ENCODE data around the gene ATP6V0B. TPM values are rescaled to one million over a fixed set of nuclear protein-coding genes. Genes with fewer than 3 reads are reported as not detected.

Gene ATP6V0B
- total and polyA plus RNA-seq, 9 of the 15 experiments (the other 6 are each of a cell fraction or from before 2014, with no cell fraction given), result 137 to 328 (median 220) TPM

GRCh38 chr1:43983253-43983899 lies 8.6 kb downstream of the ATP6V0B start:
- Histone ChIP-seq H3K27ac (ENCODE audit: extremely low read depth, low read depth, low read length) (no peak overlapping the region), H3K9ac (ENCODE audit: insufficient read depth in 1 of 2, low read depth in 2 of 2, low read length in 2 of 2) (peak overlapping the region in 1 of 2 experiments; percentile 99; a peak in 2 of 4 replicates), H4K20me1 (replicated peaks; ENCODE audit: control insufficient read depth, insufficient read depth, low read length) (0 out of 2 replicates have a peak, but pooled peaks cover 9% of the 10 kb centered on the region), H3K27me3 (ENCODE audit: control insufficient read depth in 2 of 2, insufficient read depth in 2 of 2, low read length in 2 of 2) (no peaks in the 10 kb centered on the region), H3K4me1 (replicated peaks in 1 of 2; ENCODE audit: control insufficient read depth in 2 of 2, insufficient read depth in 2 of 2, low read length in 2 of 2) (peaks cover 21 to 56% of the 10 kb centered on the region in 2 experiments), H3K4me2 (ENCODE audit: insufficient read depth, low read length) (no peak overlapping the region), H3K79me2 (ENCODE audit: control insufficient read depth, insufficient read depth, low read length) (peaks cover 46% of the 10 kb centered on the region), H3K4me3 (no peak overlapping the region), H3K9me3 (replicated peaks; ENCODE audit: control insufficient read depth, insufficient read depth, low read depth, low read length) (no peaks in the 10 kb centered on the region), H2AFZ (ENCODE audit: low read depth, low read length) (no peak overlapping the region), H3K9me1 (ENCODE audit: control insufficient read depth, insufficient read depth, low read length) (peaks cover 14% of the 10 kb centered on the region), H3K36me3 (ENCODE audit: control insufficient read depth, insufficient read depth, low read length) (peaks cover 72% of the 10 kb centered on the region; the same call in 2 of the 3 replicates)
- ATAC-seq, result no peak
- ChIA-PET CTCF (ENCODE audit: low intra/inter-chr PET ratio) (no interaction called here), POLR2A (interaction anchor here (0.6 to 1.2 kb wide), 4 partner anchors 8 to 65 kb away, joined by 3 to 6 read pairs (median 3); no protein-coding TSS in a partner anchor)
- intact Hi-C loops (cut with micrococcal nuclease) (no loop called here), in situ Hi-C loops (cut with MboI) (no loop called here)
- DNase-seq (ENCODE audit: extremely low read depth in 1 of 4, low spot score in 3 of 4), result no peak
- BruUV-seq (replicated peaks), result no TSS peak
- no peak for FAIRE-seq
- 94% methylated on average over 11 of the region's 12 CpGs for WGBS (ENCODE audit: insufficient coverage, low coverage, missing lambda C conversion rate)
- TF ChIP-seq SRF (CRISPR knock-in tag; IDR thresholded peaks at IDR 0.05) (no peak), EP400 (IDR thresholded peaks at IDR 0.05) (no peak), HMBOX1 (IDR thresholded peaks at IDR 0.05) (no peak), TAF9B (IDR thresholded peaks at IDR 0.05; ENCODE audit: partially characterized antibody) (no peak), PTRF (tag; IDR thresholded peaks at IDR 0.05) (no peak), ZBTB5 (IDR thresholded peaks at IDR 0.05) (no peak), FOXP4 (CRISPR knock-in tag; IDR thresholded peaks at IDR 0.05; ENCODE audit: borderline replicate concordance) (no peak), CHAMP1 (IDR thresholded peaks at IDR 0.05) (no peak), ILK (tag; IDR thresholded peaks at IDR 0.05; ENCODE audit: borderline replicate concordance, low read depth) (no peak), ZBED1 (IDR thresholded peaks at IDR 0.05) (no peak), TCFL5 (CRISPR knock-in tag; conservative IDR thresholded peaks at IDR 0.05) (no peak), RBM14 (IDR thresholded peaks at IDR 0.05; ENCODE audit: borderline replicate concordance, insufficient read depth, low read depth, low read length) (no peak), PCBP2 (IDR thresholded peaks at IDR 0.05; ENCODE audit: low read depth, low read length, poor library complexity, severe bottlenecking) (no peak)

All from K562 (cell line).